ENCODE results near the gene LONP1. TPM values are rescaled to one million over a fixed set of nuclear protein-coding genes. Genes with fewer than 3 reads are reported as not detected.

The LONP1 gene
- total RNA-seq, 1 experiment from 2014 or later, result 180 TPM

DNA sequence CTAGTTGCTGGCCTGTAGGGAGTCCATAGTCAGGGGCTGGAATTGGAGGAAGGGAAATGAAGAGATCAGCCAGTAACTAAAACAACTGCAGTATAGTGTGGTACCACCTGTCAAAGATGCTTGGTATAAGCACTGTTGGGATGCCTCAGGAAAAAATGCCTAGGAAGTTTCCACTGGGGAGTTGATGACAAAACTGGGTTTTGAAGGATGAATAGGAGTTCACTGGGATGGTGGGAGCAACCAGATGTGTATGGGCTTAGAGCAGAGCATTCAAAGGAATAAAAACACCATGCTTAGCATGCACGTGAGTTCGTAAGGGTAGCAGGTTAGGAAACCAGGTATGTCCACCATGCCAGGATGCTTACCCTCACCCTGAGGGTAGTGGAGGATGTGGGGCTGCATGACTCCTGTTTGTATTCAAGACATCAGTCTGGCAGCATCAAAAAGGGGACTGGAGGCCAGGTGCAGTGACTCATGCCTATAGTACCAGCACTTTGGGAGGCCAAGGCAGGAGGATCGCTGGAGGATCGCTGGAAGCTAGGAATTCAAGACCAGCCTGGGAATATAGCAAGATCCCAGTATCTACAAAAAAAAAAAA lies 7.6 kb upstream of the LONP1 start:
- CTCF ChIA-PET, result no interaction called here
- intact Hi-C loops (cut with micrococcal nuclease), result no loop called here
- H4K20me1 ChIP-seq (ENCODE audit: insufficient read depth), result no peaks in the 10 kb centered on the region
- no peak overlapping the region for H3K9ac ChIP-seq (ENCODE audit: low read length)
- H3K9me3 ChIP-seq (ENCODE audit: control insufficient read depth in 1 of 2, insufficient read depth in 1 of 2, low read depth in 1 of 2, low read length in 2 of 2), result no peaks in the 10 kb centered on the region; a peak in 1 of 4 replicates
- H3K4me2 ChIP-seq (ENCODE audit: low read length), result no peak overlapping the region
- ATAC-seq (no peak), DNase-seq (ENCODE audit: low read depth, low spot score) (no peak)
- H3K27me3 ChIP-seq (ENCODE audit: insufficient read depth, low read length), result no peaks in the 10 kb centered on the region
- H3K79me2 ChIP-seq (ENCODE audit: insufficient read depth, low read length), result no peaks in the 10 kb centered on the region
- H2AFZ ChIP-seq (ENCODE audit: low read depth, low read length, poor library complexity, severe bottlenecking), result no peak overlapping the region
- RAD21 ChIA-PET (ENCODE audit: low non-redundant PET in 1 of 2, low total read pairs in 2 of 2, uncharacterized antibody in 2 of 2, unreplicated experiment in 2 of 2), result no interaction called here
- no peaks in the 10 kb centered on the region for H3K36me3 ChIP-seq (ENCODE audit: control insufficient read depth in 1 of 2, insufficient read depth in 2 of 2, low read length in 2 of 2)
- H3K4me3 ChIP-seq (replicated peaks in 1 of 2; ENCODE audit: low read depth in 1 of 2, low read length in 2 of 2), result no peak overlapping the region
- H3K4me1 ChIP-seq (ENCODE audit: control insufficient read depth in 1 of 2, insufficient read depth in 2 of 2, low read length in 2 of 2), result no peaks in the 10 kb centered on the region
- TF ChIP-seq POLR2AphosphoS5 (IDR thresholded peaks at IDR 0.05; ENCODE audit: low read depth, low read length) (no peak), ZNF274 (IDR thresholded peaks at IDR 0.05; ENCODE audit: low read depth, low read length) (no peak), EZH2 (IDR thresholded peaks at IDR 0.05) (no peak), EZH2phosphoT487 (IDR thresholded peaks at IDR 0.05; ENCODE audit: borderline replicate concordance) (no peak), TCF7L2 (IDR thresholded peaks at IDR 0.05; ENCODE audit: borderline replicate concordance, extremely low read depth, insufficient read depth, insufficient read length) (no peak), YY1 (IDR thresholded peaks at IDR 0.05; ENCODE audit: extremely low read depth, insufficient replicate concordance, low read depth, low read length) (no peak), RAD21 (IDR thresholded peaks at IDR 0.05; ENCODE audit: low read depth) (no peak), CEBPB (IDR thresholded peaks at IDR 0.05; ENCODE audit: low read depth) (no peak), SRF (IDR thresholded peaks at IDR 0.05; ENCODE audit: low read depth) (no peak)
- TF ChIP-seq, protein P1, sequence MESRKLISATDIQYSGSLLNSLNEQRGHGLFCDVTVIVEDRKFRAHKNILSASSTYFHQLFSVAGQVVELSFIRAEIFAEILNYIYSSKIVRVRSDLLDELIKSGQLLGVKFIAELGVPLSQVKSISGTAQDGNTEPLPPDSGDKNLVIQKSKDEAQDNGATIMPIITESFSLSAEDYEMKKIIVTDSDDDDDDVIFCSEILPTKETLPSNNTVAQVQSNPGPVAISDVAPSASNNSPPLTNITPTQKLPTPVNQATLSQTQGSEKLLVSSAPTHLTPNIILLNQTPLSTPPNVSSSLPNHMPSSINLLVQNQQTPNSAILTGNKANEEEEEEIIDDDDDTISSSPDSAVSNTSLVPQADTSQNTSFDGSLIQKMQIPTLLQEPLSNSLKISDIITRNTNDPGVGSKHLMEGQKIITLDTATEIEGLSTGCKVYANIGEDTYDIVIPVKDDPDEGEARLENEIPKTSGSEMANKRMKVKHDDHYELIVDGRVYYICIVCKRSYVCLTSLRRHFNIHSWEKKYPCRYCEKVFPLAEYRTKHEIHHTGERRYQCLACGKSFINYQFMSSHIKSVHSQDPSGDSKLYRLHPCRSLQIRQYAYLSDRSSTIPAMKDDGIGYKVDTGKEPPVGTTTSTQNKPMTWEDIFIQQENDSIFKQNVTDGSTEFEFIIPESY (IDR thresholded peaks at IDR 0.05; ENCODE audit: extremely low read depth, insufficient replicate concordance, low read length), result no peak
- TF ChIP-seq, protein P2, sequence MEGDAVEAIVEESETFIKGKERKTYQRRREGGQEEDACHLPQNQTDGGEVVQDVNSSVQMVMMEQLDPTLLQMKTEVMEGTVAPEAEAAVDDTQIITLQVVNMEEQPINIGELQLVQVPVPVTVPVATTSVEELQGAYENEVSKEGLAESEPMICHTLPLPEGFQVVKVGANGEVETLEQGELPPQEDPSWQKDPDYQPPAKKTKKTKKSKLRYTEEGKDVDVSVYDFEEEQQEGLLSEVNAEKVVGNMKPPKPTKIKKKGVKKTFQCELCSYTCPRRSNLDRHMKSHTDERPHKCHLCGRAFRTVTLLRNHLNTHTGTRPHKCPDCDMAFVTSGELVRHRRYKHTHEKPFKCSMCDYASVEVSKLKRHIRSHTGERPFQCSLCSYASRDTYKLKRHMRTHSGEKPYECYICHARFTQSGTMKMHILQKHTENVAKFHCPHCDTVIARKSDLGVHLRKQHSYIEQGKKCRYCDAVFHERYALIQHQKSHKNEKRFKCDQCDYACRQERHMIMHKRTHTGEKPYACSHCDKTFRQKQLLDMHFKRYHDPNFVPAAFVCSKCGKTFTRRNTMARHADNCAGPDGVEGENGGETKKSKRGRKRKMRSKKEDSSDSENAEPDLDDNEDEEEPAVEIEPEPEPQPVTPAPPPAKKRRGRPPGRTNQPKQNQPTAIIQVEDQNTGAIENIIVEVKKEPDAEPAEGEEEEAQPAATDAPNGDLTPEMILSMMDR (IDR thresholded peaks at IDR 0.05 in 2 of 3, conservative IDR thresholded peaks at IDR 0.05 in 1 of 3; ENCODE audit: borderline replicate concordance in 1 of 3, insufficient read depth in 1 of 3, low read depth in 2 of 3, low read length in 2 of 3), result no peak
- TF ChIP-seq, protein P3, sequence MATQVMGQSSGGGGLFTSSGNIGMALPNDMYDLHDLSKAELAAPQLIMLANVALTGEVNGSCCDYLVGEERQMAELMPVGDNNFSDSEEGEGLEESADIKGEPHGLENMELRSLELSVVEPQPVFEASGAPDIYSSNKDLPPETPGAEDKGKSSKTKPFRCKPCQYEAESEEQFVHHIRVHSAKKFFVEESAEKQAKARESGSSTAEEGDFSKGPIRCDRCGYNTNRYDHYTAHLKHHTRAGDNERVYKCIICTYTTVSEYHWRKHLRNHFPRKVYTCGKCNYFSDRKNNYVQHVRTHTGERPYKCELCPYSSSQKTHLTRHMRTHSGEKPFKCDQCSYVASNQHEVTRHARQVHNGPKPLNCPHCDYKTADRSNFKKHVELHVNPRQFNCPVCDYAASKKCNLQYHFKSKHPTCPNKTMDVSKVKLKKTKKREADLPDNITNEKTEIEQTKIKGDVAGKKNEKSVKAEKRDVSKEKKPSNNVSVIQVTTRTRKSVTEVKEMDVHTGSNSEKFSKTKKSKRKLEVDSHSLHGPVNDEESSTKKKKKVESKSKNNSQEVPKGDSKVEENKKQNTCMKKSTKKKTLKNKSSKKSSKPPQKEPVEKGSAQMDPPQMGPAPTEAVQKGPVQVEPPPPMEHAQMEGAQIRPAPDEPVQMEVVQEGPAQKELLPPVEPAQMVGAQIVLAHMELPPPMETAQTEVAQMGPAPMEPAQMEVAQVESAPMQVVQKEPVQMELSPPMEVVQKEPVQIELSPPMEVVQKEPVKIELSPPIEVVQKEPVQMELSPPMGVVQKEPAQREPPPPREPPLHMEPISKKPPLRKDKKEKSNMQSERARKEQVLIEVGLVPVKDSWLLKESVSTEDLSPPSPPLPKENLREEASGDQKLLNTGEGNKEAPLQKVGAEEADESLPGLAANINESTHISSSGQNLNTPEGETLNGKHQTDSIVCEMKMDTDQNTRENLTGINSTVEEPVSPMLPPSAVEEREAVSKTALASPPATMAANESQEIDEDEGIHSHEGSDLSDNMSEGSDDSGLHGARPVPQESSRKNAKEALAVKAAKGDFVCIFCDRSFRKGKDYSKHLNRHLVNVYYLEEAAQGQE (IDR thresholded peaks at IDR 0.05; ENCODE audit: low read depth), result no peak
- TF ChIP-seq, protein P4, sequence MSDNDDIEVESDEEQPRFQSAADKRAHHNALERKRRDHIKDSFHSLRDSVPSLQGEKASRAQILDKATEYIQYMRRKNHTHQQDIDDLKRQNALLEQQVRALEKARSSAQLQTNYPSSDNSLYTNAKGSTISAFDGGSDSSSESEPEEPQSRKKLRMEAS (IDR thresholded peaks at IDR 0.05), result no peak
- TF ChIP-seq, protein P5, sequence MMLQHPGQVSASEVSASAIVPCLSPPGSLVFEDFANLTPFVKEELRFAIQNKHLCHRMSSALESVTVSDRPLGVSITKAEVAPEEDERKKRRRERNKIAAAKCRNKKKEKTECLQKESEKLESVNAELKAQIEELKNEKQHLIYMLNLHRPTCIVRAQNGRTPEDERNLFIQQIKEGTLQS (IDR thresholded peaks at IDR 0.05), result no peak
- no peak overlapping the region for H3K27ac ChIP-seq (ENCODE audit: low read depth, low read length)
- no peaks in the 10 kb centered on the region for H3K9me2 ChIP-seq (ENCODE audit: insufficient read depth)
- BruUV-seq (replicated peaks), result no TSS peak
- POLR2A ChIA-PET, result interaction anchor here (1.4 kb wide), 1 partner anchor 7 kb away, joined by 3 read pairs; the partner anchor contains the start of genes CATSPERD and LONP1
